NK-92 treated with Interleukin-12 subunit alpha and Interleukin-12 subunit beta, amount 100 ng/mL, for 24 hours (cell line): Measurements from ENCODE around the gene PPT2.
"Not testable (repeated sequence)": the region's sequence is repeated elsewhere in the genome, so short reads cannot be mapped to it uniquely, and the experiment has no call there.

Experiments
- DNase-seq: peaks from one replicate; lab custom pipeline; 2025; lab: John Stamatoyannopoulos, UW

The PPT2 gene

DNA sequence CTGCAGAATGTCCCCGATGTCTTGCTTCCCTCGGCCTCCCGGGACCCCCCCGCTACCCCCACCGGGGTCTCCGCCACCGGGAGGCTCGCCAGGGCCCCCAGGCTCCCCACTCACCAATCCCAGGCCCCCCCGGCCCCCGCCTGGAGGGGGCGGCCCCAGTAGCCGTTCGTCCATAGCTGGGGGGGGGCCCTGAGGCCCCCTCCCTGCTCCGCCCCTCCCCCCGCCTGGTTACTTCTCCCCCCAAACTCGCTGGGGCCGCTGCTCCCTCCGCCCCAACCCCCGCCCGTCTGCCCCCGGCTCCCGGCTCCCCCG is 35.8 kb downstream of the PPT2 start:
- no peak for DNase-seq

DNA sequence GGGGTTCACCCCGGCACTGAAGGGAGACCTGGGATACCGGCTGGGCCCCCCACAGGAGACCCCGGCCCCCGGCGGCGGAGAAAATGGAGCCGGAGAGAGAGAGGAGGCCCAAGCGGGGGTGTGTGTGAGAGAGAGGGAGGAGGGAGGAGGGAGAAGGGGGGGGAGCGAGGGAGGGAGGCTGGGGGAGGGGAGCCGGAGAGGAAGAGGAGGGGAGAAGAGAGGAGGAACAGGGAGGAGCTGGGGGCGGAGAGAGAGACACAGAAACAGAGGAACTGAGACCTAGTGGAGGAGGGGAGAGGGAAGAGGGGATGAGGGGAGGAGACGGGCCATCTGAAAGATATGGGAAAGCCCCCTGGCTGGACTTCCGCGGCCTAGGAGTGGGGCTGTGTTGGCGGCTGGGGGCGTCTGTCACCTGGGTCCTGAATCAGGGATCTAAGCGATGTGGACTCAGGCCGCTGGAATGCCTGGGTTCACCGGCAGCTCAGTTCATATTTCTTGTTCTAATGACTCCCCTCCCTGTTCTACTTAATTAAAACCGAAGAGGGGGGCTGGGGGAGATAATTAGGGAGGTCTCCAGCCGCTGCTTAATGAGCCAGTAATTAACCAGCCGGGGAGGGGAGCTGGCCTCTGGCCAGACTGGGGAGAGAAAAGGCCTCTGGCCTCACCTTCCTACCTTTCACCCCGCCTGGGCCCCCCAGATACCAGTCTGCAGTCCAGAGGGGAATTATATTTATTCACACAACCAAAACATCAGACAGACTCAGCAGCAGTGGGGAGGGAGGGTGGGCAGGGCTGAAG is 36.3 kb downstream of the PPT2 start, which contains the start of gene PBX2:
TSS of gene PBX2 (minus strand) at position 149 of the 798 bp plus-strand sequence. CDS start 287 bp downstream, outside the sequence.
- peak; percentile 77 for DNase-seq

DNA sequence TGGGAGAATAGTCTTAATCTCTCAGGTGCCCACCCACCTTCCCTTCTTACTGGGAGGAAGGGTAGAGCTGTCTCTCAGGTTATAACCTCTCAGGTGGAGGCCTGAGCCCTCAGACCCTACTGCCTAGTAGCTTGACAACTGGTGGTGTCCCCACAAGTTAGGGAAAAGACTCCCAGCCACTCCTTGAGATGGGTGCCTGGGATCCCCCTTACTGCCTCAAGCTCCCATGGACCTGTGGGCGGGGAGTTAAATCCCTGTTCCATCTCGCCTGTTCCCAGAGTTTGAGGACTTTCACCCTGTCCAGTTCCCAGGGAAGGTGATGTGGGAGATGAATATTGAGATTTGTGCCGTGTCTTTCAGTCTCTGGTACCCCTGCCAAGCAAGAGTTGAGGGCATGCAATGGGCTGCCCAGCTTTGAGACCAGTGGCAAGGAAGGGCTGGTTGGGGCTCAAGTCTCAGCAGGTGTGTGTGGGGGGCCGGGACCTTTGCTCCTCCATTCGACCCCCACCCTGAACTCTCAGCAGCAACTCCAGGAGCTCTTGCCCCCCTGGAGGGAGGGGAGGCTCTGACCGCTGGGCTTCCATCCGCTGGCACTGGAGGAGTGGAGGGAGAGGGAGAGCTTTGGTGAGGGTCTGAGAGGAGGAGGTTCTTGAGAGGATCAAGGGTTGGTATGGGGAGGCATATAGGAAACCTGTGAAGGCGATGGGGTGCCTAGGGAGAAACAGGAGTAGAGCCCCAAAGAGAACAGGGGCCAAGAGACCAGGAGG is 37.2 kb downstream of the PPT2 start:
- DNase-seq, result no peak

DNA sequence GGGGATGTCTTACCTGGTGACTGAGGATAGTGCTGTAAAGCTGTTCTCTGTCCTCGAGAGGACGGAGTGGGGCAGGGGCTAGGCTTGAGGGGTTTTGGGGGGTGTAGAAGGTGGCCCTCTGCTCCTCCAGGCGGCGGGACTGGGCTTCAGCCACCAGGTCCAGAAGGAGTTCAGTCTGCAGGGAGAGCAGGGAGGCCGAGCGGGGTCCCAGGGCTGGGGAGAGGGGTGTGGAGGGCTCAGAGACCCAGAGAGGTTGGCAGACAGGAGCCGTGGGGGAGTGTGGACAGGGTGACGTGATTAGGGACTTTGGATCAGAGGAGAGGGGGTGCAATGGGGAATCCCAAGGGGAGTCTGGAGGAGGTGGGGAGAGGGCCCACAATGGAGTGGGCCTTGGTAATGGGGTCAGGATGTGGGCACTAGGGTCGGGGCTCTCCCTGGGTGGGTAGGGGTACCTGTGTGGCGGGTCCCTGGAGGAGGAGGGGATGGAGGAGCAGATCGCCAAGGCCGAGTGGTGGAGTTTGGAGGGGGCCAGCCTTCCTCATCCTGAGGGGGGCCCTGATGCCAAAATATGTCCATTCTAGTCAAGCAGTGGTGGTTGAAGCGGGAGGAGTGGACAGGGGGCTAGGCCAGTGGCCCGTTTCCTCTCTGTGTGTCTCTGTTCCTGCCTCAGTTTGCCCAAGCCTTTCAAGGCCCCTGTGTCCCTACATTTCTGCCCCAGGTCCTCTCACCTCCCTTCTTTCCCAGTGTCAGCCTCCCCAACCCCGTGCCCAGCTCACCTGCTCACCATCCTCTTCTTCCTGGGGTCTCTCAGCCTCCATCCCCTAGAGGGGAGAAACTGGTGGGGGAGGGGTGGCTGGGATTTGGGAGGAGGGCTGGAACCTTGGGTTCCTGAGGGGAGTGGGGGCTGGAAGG is 38.0 kb downstream of the PPT2 start:
- no peak for DNase-seq

DNA sequence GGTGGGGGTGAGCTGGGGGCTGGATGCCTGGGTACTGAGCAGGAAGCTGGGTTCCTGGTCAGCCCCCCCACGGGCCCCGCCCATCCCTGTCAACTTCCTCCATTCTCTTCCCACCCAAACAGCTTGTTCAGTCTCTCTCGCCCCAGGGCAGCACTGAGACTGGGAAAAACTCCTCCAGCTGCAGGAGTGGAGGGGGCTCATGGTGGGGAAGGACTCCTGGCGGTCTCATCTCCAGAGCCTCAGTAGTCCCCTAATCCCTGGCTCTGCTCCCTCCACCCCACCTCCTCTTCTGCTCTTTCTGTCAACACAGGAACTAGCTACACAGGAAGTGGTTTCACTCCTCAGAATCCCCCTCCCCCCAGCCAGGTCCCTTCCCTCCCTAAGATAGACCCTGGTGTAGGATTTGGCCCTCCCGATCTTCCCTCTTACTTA is 38.7 kb downstream of the PPT2 start, which contains the start of gene GPSM3:
TSS of gene GPSM3 (minus strand) at position 36 of the 432 bp plus-strand sequence. CDS start 130 bp downstream, outside the sequence.
- peak; percentile 63 for DNase-seq

DNA sequence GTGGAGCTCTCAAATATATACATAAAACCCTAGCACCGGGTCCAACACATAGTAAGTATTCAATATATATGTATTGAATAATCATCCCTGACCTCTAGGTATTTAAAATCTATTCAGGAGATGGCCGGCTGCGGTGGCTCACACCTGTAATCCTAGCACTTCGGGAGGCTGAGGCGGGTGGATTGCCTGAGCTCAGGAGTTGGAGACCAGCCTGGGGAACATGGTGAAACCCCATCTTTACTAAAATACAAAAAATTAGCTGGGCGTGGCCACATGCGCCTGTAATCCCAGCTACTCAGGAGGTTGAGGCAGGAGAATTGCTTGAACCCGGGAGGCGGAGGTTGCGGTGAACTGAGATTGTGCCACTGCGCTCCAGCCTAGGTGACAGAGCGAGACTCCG is 39.2 kb downstream of the PPT2 start:
- not testable (repeated sequence) for DNase-seq

DNA sequence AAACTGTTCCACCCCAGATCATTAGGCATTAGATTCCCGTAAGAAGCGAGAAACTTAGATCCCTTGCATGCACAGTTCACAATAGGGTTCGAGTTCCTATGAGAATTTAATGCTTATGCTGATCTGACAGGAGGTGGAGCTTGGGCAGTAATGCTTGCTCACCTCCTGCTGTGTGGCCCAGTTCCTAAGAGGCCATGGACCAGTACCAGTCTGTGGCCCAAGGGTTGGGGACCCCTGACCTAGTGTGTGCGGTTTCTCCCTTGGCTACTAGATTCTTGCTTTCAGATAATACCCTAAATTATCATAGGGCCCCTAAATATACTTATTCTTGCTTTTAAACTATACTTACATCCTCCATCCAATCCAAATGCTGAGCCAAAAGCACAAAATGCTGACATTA is 40.4 kb downstream of the PPT2 start:
- no peak for DNase-seq

DNA sequence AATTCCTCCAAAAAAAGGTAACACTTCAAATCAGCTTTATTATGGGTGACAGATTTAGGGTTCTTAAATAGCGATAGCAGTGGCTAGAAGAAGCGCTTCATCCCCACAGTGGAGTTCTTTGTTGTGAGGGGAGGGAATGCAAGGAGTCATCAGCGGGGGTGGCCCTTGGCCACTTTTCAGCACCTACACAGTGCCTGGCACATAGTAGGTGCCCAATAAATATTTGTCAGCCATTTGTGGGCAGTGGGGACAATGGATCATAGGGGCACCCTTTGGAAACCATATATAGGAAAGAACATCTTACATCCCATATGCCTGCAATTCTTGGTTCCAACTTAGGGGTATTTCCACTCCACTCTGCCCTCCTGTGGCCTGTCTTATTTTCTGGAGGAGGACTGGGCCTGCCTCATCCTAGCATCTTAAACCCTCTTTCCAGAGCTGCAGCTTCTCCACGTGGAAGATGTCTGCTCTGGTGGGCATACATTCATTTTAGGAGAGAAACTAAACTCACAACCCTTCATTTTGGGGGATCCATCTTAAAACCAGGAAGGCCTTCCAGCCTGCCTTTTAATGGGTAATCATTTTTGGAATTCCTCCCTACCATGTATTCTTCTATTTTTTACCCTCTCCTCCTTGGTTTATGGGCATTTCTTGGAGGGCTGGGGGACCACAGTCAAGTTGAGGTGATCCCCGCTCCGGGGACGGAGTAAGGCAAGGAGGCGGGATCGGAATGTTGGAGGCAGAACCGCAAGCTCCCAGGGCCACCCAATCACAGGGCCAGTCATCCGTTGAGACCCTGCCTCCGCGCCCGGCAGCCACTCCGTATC is 41.1 kb downstream of the PPT2 start:
- no peak for DNase-seq

DNA sequence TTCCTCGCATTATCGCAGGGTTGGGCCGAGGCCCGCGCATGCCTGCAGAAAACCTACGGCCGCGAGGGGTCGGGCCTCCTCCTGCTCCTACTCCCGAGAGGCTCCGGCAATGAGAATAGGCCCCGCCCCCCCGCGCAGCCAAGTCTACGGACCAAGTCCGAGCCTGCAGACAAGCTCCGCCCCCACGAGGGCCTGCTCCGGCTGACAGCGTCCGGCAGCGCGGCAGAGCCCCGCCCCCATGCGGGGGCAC is 41.6 kb downstream of the PPT2 start:
- DNase-seq, result peak; percentile 100

DNA sequence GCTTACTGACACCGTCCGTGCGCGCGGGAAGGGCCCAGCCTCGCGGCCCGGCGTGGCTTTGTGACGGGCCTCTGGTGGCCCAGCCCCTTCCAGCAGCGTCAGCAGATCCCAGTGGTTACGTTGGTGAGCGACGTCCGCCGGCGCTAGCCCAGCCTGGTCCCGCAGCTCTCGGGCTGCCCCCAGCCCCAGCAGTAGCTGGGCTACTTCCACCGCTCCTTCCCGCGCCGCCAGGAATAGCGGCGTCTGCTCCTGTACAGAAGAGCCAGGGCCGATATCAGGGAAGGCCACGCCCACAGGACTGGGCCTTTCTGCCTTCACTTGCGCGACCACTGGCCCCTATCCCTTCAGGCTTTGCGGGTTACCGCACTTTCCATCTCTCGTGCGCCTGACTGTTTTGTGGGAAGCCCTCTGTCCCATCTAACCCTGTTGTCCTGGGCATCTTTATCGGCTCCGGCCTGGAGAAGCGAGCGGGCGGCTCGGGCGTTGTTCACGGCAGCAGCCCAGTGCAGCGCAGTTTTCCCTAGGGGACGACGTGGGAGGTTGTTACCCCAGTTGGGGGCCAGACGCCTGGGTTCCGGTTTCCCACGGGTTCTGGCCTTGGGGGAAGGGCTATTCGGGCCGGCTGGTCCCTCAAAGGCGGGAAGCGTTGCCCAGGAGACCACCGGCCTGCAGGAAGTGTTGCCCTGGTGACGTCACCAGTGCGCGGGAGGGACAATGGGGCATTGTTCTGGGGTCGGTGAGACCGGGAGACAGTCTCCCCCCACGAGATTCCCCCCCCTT is 42.2 kb downstream of the PPT2 start:
- peak; percentile 57 for DNase-seq

DNA sequence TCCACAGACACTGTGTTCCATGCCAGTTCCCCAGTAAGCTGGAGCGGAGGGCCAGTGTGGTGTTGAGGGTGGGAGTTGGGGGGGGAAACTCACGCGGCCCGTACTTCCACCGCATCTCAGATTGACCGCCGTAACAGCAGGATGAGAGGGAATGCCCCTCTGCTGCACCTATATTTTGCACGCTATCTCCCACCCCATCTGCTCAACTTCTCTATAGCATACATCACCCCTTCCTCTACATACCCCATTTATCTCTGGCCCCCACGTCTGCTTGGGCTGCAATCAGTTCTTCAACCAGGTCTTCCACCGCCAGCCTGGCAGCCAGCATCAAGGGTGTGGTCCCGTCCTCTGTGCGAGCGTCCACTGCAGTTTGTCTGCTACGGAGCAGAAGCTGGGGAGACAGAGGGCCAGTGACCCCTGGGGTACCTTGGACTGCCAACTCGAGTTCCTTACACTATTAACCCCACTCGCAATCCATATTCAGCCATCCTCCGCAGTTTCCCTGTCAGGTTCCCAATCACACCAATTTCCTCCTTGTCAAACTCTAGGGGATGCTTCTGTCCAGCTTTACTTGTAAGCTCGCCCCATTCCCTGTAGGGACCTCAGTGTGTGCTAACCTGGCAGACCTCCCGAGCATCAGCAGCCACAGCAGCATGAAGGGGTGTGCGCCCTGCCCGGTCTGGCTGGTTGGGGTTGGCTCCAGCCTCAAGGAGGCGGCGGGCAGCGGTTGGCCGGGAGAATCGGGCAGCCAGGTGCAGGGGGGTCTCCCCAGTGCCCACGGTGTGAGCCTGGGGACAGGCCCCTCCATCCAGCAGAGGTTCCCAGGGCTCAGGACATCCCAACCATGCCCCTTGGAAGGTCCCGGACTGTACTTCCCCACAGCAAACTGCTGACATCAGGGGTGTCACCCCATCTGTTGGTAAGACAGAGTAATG is 43.0 kb downstream of the PPT2 start:
- no peak for DNase-seq

DNA sequence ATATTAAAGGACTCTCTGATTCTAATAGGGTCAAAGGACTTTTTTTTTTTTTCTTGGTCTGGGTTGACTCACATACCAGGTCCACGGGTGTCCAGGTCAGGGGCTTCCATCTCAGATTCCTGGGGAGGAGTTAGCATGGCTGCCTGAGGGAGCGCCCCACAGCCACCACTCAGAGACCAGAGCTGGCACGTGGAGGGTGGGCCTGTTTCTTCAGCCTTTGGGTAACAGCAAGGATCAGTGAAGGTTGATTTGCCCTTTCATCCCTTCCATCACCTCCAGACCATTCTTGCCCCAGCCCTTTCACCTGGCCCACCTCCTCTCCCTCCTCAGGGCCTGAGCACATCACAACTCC is 44.4 kb downstream of the PPT2 start:
- no peak for DNase-seq

DNA sequence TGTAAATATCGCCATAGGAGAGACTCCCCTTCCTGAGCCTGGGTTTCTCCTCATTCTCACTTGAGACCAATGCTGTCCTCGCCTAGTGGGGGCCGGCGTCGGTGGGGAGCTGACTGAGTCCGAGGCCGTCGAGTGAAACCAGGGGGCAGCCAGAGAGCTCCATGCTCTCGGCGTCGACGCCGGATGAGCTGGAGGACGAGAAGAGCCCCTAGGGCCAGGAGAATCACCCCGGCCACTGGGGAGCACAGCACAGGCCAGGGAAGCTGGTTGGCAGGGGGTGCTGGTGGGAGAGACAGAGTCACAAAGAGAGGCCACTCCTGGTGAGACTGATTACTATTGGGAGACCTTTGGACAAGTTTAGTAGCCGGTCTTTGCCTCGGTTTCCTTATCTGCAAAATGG is 44.9 kb downstream of the PPT2 start:
- no peak for DNase-seq

DNA sequence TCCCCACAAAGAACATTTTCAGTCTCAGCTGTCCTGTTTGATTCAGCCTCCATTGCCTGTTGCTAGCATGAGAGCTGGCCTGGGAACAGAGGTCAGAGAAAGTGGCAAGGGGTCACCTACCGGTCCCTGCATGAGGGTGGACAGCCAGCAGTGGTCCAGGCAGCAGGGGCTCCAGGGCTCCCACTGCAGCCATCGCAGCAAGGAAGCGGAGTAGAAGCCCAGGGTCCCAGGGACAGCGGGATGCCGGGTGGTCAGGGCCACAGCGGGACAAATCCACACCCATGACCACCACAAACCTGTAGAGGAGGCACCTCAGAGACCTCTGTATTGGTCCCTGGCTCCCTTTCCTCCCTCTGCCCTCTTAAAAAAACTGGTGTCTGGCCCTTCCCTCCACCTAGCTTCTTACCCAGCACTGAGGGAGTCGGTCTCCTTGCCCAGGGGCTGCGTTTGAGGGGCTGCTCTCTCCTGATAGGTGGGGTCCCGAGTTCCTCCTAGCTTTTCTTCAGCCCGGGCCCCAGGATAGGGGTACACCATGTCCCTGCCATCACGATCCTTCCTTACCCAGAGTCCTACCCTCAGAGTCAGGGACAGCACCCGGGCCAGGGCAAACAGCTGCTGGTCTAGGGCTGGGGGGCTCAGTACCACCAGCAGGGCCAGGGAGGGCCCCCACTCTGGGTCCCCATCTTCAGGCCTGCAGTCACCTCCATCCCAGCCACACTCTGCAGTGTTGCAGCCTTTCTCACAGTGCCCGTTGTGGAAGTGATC is 47.0 kb downstream of the PPT2 start:
- DNase-seq, result no peak

DNA sequence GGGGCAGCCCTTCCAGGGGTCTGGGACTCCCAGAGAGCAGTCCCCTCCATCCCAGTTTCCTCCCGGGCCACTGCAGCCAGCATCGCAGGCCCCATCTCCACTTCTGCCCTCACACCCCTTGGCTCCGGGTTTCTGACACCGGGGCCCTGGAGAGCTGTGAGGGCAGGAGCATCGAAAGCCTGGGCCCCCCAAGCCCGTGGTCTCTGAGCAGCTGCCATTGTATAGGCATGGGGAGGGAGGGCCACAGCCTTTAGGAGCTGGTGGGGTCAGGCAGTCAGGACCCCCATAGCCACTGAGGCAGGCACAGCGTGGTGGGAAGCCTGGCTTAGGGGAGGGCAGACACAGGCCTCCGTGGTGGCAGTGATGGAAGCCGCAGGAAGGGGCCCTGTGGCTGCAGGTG is 48.2 kb downstream of the PPT2 start:
- DNase-seq, result no peak

DNA sequence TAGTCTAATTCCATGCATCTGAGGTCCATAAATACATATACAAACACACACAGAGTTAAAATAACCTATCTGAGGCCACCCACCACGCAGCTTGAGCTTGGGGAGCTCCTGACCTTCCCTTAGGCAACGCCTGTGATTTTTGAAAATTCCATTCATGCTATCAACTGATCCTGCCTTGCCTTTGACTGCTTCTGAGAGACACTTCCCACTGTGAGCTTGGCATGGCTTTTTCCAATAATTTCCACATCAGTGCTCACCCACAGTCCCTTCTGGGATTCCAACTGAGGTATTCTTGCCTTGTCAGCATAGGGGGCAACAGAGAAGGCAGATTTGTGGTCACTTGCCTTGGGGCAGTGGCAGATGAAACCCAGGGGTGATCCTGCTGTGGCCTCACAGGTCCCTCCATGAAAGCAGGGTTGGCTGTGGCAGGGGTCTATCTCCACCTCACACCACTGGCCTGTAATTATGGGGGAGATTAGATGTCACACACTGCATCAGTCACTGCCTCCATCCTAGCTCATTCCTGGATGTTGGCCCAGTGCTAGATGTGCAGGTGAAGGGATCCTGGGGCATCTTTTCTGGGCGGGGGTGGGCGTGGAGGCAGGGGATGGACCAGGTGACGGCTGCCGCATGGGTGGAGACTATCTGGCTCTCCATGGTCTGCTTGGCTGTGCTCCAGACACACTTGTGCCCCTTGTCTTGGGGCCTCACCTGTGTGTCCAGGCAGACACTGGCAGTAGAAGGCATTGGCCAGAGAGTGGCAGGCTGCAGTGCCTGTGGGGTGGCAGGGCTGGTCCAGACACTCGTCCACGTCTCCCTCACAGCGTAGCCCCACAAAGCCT is 49.7 kb downstream of the PPT2 start:
- no peak for DNase-seq

DNA sequence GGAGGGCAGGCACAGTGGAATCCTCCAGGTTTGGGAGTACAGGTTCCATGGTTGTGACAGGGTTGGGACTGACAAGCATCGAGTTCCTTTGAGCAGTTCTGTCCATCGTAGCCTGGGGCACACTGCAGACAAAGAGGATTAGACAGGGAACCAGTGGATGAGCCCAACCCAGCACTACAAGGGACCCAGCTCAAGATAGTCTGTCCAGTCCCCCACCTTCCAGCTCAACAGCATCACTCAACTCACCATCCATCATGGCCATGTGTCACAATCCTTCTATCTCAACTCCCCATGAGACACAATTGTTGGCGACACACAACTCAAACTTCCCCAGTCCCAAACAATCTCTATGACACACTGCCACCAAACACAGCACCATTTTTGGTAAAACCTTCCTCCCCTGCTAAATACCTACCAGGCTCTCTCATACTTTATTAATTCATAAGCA is 50.4 kb downstream of the PPT2 start:
- no peak for DNase-seq

DNA sequence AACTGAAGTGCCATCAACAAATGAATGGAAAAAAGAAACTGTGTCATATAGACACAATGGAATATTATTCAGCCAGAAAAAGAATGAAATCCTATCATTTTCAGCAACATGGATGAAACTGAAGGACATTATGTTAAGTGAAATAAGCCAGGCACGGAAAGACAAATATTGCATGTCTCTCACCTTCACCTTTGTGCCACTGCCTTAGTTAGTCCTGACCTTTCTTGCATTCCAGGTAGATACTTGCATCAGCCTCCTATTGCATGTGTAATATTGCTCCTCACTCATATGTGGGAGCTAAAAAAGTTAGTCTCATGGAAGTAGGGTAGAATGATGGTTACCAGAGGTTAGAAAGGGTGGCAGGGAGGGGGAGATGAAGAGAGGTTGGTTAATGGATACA is 55.1 kb downstream of the PPT2 start:
- no peak for DNase-seq
